Upper lobe of left lung (tissue), 6 donors: ENCODE measurements around the gene SLC6A17. TPM values are rescaled to one million over a fixed set of nuclear protein-coding genes. Genes with fewer than 3 reads are reported as not detected.

ENCODE experiments used
- ATAC-seq, 2 donors: fragments of 200-7000 bp; cut with Tn5 transposase; one replicate each; pipeline ENCODE4 v1.9.1; 2022; ENCODE audit warnings: mild to moderate bottlenecking in 2 of 2, moderate library complexity in 2 of 2; ENCODE audit not compliant: low FRiP score in 2 of 2
- DNase-seq, 2 donors: peaks; one replicate each; pipeline ENCODE4 v3.0.0-alpha.2; 2019 to 2020
- H3K27ac ChIP-seq, 4 donors: fragments of 200-600 bp; sonication (generic); one replicate each; pipeline ENCODE4 v1.5.1; 2016 to 2019
- H3K27me3 ChIP-seq, 4 donors: fragments of 200-600 bp; sonication (generic); one replicate each; pipeline ENCODE4 v1.5.1; 2017 to 2019
- H3K36me3 ChIP-seq, 4 donors: fragments of 200-600 bp; sonication (generic); one replicate each; pipeline ENCODE4 v1.5.1; 2016 to 2019
- H3K4me1 ChIP-seq, 4 donors: fragments of 200-600 bp; sonication (generic); one replicate each; pipeline ENCODE4 v1.5.1; 2018 to 2019
- H3K4me3 ChIP-seq, 4 donors: fragments of 200-600 bp; sonication (generic); one replicate each; pipeline ENCODE4 v1.5.1; 2017 to 2019; ENCODE audit warnings: mild to moderate bottlenecking in 2 of 4, moderate library complexity in 1 of 4
- H3K9me3 ChIP-seq, 4 donors: fragments of 200-600 bp; sonication (generic); one replicate each; pipeline ENCODE4 v1.5.1; 2018 to 2019
- EP300 ChIP-seq, 4 donors: sonication (generic); formaldehyde crosslinking; IDR thresholded peaks; one replicate each; pipeline ENCODE4 v1.5.1; 2017; ENCODE audit warnings: antibody characterized with exemption in 4 of 4, control low read depth in 2 of 4
- POLR2A ChIP-seq, 4 donors: fragments of 450-650 bp; IDR thresholded peaks; one replicate each; pipeline ENCODE4 v1.5.1; 2016 to 2017; ENCODE audit warnings: antibody characterized with exemption in 4 of 4, mild to moderate bottlenecking in 2 of 4
- POLR2AphosphoS5 ChIP-seq, 2 donors: sonication (generic); formaldehyde crosslinking; IDR thresholded peaks; one replicate each; pipeline ENCODE4 v1.5.1; 2017; ENCODE audit warnings: antibody characterized with exemption in 2 of 2
- WGBS, 2 donors: methylation state at CpG; one replicate each; pipeline ENCODE4 v1.1.5; 2017 to 2018; 5-methylcytosine and 5-hydroxymethylcytosine counted together
- total RNA-seq, 6 donors: library from RNA; depleted of rRNA in 4 of 6; stranded (reverse); fragments of >200 nt in 4 of 6; gene quantifications; one replicate each; pipeline versions ENCODE4 v1.1.0 to v1.2.1, GENCODE V29; 2016 to 2021
- TF ChIP-seq, protein P1 (sequence below), 6 experiments: fragments of 450-650 bp in 4 of 6; fragments of 200-600 bp in 2 of 6; sonication (generic) in 2 of 6; IDR thresholded peaks; one replicate each; pipeline ENCODE4 v1.5.1; 2016 to 2019; ENCODE audit warnings: antibody characterized with exemption in 6 of 6
- donor health status: DM: no; HTN: no; CAD: no; lungs with moderate emphysema.
- donor health status: DM: no; HTN: yes; CAD: no; lungs with severe emphysema.

The SLC6A17 gene
- total RNA-seq, 6 donors from 2014 or later, result 0.07 TPM; not detected in 5

GRCh38 chr1:110245876-110246620 is 95.8 kb downstream of the SLC6A17 start:
- ATAC-seq, result no peak
- DNase-seq, result peak in 1 of 2 donors; percentile 5
- H3K4me1 ChIP-seq, result peaks cover 0 to 5% (median 0%) of the 10 kb centered on the region in 4 donors
- TF ChIP-seq, protein P1, sequence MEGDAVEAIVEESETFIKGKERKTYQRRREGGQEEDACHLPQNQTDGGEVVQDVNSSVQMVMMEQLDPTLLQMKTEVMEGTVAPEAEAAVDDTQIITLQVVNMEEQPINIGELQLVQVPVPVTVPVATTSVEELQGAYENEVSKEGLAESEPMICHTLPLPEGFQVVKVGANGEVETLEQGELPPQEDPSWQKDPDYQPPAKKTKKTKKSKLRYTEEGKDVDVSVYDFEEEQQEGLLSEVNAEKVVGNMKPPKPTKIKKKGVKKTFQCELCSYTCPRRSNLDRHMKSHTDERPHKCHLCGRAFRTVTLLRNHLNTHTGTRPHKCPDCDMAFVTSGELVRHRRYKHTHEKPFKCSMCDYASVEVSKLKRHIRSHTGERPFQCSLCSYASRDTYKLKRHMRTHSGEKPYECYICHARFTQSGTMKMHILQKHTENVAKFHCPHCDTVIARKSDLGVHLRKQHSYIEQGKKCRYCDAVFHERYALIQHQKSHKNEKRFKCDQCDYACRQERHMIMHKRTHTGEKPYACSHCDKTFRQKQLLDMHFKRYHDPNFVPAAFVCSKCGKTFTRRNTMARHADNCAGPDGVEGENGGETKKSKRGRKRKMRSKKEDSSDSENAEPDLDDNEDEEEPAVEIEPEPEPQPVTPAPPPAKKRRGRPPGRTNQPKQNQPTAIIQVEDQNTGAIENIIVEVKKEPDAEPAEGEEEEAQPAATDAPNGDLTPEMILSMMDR (IDR thresholded peaks at IDR 0.05), result no peak
- no peaks in the 10 kb centered on the region for H3K9me3 ChIP-seq
- no peak overlapping the region for H3K27ac ChIP-seq
- no peaks in the 10 kb centered on the region for H3K27me3 ChIP-seq
- WGBS, 2 donors, result 70 to 79% methylated on average over 9 of the region's 9 CpGs
- H3K4me3 ChIP-seq, result no peak overlapping the region
- H3K36me3 ChIP-seq, result no peaks in the 10 kb centered on the region

- Histone ChIP-seq H3K27ac (no peak overlapping the region), H3K9me3 (no peaks in the 10 kb centered on the region), H3K36me3 (no peaks in the 10 kb centered on the region), H3K4me1 (no peaks in the 10 kb centered on the region), H3K4me3 (no peak overlapping the region), H3K27me3 (no peaks in the 10 kb centered on the region)
- TF ChIP-seq POLR2AphosphoS5 (IDR thresholded peaks at IDR 0.05) (no peak), POLR2A (IDR thresholded peaks at IDR 0.05) (no peak), EP300 (IDR thresholded peaks at IDR 0.05) (no peak)
- TF ChIP-seq, protein P1 (IDR thresholded peaks at IDR 0.05), result no peak
- ATAC-seq (no peak), DNase-seq (no peak)
- WGBS, 2 donors, result 71 to 80% methylated on average over 4 of the region's 4 CpGs
These were observed 98.5 kb downstream of the SLC6A17 start for GRCh38 chr1:110248746-110249145.

GRCh38 chr1:110249256-110249655 is 99.0 kb downstream of the SLC6A17 start:
- no peak for TF ChIP-seq EP300 (IDR thresholded peaks at IDR 0.05)
- no peak for TF ChIP-seq POLR2A (IDR thresholded peaks at IDR 0.05)
- TF ChIP-seq, protein P1 (IDR thresholded peaks at IDR 0.05), result no peak
- no peak for TF ChIP-seq POLR2AphosphoS5 (IDR thresholded peaks at IDR 0.05)
- Histone ChIP-seq H3K4me3 (no peak overlapping the region), H3K27me3 (no peaks in the 10 kb centered on the region), H3K4me1 (no peaks in the 10 kb centered on the region), H3K36me3 (no peaks in the 10 kb centered on the region), H3K27ac (no peak overlapping the region), H3K9me3 (no peaks in the 10 kb centered on the region)
- WGBS, 2 donors, result 88 to 91% methylated on average over 3 to 4 of the region's 4 CpGs
- DNase-seq (no peak), ATAC-seq (no peak)

DNA sequence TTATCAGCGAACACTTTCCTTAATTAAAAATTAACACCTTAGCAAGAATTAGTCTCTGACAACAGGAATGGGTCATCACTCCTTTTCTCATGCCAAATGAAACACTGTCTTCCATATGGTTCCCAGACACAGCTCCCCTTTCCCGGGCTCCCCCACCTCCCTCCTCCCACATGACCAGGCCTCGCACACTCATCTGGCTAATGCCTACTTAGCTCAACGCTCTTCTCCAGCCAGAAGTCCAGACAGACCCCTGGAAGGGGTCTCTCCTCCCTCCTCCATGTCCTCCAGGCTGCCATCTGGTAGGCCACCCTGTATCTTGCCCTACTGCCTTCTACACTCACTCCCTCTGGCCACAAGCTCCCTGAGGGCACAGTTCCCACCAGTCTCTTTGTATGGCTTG is 99.7 kb downstream of the SLC6A17 start:
- H3K27ac ChIP-seq, result no peak overlapping the region
- no peaks in the 10 kb centered on the region for H3K4me1 ChIP-seq
- H3K27me3 ChIP-seq, result no peaks in the 10 kb centered on the region
- no peak for DNase-seq
- TF ChIP-seq POLR2A (IDR thresholded peaks at IDR 0.05) (no peak), POLR2AphosphoS5 (IDR thresholded peaks at IDR 0.05) (no peak), EP300 (IDR thresholded peaks at IDR 0.05) (no peak)
- TF ChIP-seq, protein P1 (IDR thresholded peaks at IDR 0.05), result no peak
- no peak for ATAC-seq
- no peaks in the 10 kb centered on the region for H3K9me3 ChIP-seq
- 84 to 90% methylated on average over 4 of the region's 4 CpGs for WGBS, 2 donors
- no peaks in the 10 kb centered on the region for H3K36me3 ChIP-seq
- H3K4me3 ChIP-seq, result no peak overlapping the region

GRCh38 chr1:110250749-110251148 is 100.5 kb downstream of the SLC6A17 start:
- ATAC-seq (peak in 1 of 2 donors; percentile 12), DNase-seq (no peak)
- Histone ChIP-seq H3K4me3 (no peak overlapping the region), H3K36me3 (no peaks in the 10 kb centered on the region), H3K27ac (no peak overlapping the region), H3K27me3 (no peaks in the 10 kb centered on the region), H3K4me1 (no peaks in the 10 kb centered on the region), H3K9me3 (no peaks in the 10 kb centered on the region)
- WGBS, 2 donors, result 67 to 93% methylated on average over 1 to 2 of the region's 2 CpGs
- TF ChIP-seq EP300 (IDR thresholded peaks at IDR 0.05) (no peak), POLR2A (IDR thresholded peaks at IDR 0.05) (no peak), POLR2AphosphoS5 (IDR thresholded peaks at IDR 0.05) (no peak)
- TF ChIP-seq, protein P1 (IDR thresholded peaks at IDR 0.05), result no peak
